Suprapubic skin (tissue), 3 donors: ENCODE results near the gene IL18R1.

ENCODE experiments used
- POLR2AphosphoS5 ChIP-seq, 3 donors: sonication (generic); formaldehyde crosslinking; IDR thresholded peaks; one replicate each; pipeline ENCODE4 v1.6.1; 2017; ENCODE audit warnings: antibody characterized with exemption in 3 of 3
- TF ChIP-seq, protein P1 (sequence below), 2 donors: fragments of 200-600 bp in 1 of 2; fragments of 450-650 bp in 1 of 2; sonication (generic) in 1 of 2; IDR thresholded peaks; one replicate each; pipeline ENCODE4 v1.5.1; 2016 to 2019; ENCODE audit warnings: antibody characterized with exemption in 2 of 2, mild to moderate bottlenecking in 1 of 2, moderate library complexity in 1 of 2

DNA sequence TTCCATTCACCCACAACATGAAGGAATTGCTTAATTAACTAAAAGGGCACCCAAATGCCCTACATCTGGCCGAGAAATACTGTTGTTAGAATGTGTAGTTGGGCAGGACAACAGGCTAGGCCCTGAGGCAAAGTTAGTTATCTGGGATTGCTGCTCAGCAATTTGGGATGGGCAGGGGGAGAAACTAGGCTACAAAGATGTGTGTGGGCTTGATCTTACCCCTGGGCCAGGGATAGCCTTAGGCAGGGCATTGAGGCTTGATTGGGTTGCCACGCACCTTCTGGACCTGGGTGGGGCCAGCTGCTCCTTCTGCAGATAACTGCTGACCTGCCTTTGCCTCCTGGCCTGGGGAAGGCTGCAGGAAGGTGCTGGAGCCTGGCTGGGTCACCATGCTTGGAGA lies 76.8 kb downstream of the IL18R1 start:
- TF ChIP-seq, protein P1, sequence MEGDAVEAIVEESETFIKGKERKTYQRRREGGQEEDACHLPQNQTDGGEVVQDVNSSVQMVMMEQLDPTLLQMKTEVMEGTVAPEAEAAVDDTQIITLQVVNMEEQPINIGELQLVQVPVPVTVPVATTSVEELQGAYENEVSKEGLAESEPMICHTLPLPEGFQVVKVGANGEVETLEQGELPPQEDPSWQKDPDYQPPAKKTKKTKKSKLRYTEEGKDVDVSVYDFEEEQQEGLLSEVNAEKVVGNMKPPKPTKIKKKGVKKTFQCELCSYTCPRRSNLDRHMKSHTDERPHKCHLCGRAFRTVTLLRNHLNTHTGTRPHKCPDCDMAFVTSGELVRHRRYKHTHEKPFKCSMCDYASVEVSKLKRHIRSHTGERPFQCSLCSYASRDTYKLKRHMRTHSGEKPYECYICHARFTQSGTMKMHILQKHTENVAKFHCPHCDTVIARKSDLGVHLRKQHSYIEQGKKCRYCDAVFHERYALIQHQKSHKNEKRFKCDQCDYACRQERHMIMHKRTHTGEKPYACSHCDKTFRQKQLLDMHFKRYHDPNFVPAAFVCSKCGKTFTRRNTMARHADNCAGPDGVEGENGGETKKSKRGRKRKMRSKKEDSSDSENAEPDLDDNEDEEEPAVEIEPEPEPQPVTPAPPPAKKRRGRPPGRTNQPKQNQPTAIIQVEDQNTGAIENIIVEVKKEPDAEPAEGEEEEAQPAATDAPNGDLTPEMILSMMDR (IDR thresholded peaks at IDR 0.05): no peak
- no peak for TF ChIP-seq POLR2AphosphoS5 (IDR thresholded peaks at IDR 0.05)
